Measurements from ENCODE around the gene RELCH. TPM values are rescaled to one million over a fixed set of nuclear protein-coding genes. Genes with fewer than 3 reads are reported as not detected.

The RELCH gene, protein sequence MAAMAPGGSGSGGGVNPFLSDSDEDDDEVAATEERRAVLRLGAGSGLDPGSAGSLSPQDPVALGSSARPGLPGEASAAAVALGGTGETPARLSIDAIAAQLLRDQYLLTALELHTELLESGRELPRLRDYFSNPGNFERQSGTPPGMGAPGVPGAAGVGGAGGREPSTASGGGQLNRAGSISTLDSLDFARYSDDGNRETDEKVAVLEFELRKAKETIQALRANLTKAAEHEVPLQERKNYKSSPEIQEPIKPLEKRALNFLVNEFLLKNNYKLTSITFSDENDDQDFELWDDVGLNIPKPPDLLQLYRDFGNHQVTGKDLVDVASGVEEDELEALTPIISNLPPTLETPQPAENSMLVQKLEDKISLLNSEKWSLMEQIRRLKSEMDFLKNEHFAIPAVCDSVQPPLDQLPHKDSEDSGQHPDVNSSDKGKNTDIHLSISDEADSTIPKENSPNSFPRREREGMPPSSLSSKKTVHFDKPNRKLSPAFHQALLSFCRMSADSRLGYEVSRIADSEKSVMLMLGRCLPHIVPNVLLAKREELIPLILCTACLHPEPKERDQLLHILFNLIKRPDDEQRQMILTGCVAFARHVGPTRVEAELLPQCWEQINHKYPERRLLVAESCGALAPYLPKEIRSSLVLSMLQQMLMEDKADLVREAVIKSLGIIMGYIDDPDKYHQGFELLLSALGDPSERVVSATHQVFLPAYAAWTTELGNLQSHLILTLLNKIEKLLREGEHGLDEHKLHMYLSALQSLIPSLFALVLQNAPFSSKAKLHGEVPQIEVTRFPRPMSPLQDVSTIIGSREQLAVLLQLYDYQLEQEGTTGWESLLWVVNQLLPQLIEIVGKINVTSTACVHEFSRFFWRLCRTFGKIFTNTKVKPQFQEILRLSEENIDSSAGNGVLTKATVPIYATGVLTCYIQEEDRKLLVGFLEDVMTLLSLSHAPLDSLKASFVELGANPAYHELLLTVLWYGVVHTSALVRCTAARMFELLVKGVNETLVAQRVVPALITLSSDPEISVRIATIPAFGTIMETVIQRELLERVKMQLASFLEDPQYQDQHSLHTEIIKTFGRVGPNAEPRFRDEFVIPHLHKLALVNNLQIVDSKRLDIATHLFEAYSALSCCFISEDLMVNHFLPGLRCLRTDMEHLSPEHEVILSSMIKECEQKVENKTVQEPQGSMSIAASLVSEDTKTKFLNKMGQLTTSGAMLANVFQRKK
- total RNA-seq (2022; extraction: Qiagen RNA extraction; ENCODE audit: low read depth) = 12.1 to 16.1 TPM (median 14.2 TPM) in 5 replicates

DNA sequence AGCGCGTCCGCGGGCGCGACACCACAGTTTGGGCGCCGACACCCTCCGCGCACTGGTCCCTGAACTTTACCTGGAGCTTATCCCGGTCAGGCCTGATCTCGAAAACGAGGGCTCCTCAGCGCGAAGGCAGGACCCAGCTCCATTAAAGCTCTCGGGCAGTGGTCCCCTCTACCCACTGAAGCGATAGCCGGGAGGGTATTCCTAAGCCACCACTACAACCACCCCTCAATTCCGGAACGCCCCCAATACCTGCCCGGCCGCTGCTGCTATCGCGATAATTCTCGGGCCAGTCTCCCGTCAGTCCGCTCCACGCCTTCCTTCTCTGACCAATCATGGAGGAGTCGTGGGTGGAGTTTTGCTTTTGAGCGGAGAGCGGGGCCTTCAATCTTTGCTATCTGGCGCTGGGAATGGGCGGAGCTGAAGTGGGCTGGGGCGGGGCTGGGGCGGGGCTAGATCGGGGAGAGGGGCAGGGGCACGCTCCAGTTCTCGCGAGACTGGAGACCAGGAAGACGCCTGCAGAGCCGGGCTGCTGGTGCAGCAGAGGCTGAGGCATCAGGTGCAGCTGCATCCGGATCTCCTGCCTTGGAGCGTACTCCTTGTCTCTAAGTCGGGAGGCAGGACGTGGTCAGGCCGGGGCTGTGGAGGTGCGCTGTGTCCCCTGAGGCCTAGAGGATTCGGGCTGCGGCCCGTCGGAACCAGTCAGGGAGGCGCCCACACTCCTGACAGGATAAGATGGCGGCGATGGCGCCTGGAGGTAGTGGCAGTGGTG lies at the start of gene RELCH, which contains the start of gene PIGN:
RELCH (plus strand) TSS at position 482 of the 769 bp plus-strand sequence; CDS start at position 733, 251 bp downstream.
PIGN (minus strand) TSS at position 283 of the 769 bp plus-strand sequence. CDS start 25,703 bp downstream, outside the sequence.

GRCh38 chr18:62324917-62325805 lies 138.1 kb downstream of the RELCH start, which contains the start of gene TNFRSF11A:
TSS of gene TNFRSF11A (plus strand) at chr18:62325310. CDS start at chr18:62325353, 43 bp downstream.

Other genes starting within 250 kb of the RELCH start
- 8.5 to 11.6 TPM (median 10.4 TPM) in 5 replicates for gene PIGN, start 199 bp upstream of the RELCH start, total RNA-seq (2022; extraction: Qiagen RNA extraction; ENCODE audit: low read depth)
- gene TNFRSF11A, start 138.1 kb downstream of the RELCH start, total RNA-seq (2022; extraction: Qiagen RNA extraction; ENCODE audit: low read depth) = 8.0 to 12.1 TPM (median 10.1 TPM) in 5 replicates